ENCODE results near the gene NEIL1.

DNA sequence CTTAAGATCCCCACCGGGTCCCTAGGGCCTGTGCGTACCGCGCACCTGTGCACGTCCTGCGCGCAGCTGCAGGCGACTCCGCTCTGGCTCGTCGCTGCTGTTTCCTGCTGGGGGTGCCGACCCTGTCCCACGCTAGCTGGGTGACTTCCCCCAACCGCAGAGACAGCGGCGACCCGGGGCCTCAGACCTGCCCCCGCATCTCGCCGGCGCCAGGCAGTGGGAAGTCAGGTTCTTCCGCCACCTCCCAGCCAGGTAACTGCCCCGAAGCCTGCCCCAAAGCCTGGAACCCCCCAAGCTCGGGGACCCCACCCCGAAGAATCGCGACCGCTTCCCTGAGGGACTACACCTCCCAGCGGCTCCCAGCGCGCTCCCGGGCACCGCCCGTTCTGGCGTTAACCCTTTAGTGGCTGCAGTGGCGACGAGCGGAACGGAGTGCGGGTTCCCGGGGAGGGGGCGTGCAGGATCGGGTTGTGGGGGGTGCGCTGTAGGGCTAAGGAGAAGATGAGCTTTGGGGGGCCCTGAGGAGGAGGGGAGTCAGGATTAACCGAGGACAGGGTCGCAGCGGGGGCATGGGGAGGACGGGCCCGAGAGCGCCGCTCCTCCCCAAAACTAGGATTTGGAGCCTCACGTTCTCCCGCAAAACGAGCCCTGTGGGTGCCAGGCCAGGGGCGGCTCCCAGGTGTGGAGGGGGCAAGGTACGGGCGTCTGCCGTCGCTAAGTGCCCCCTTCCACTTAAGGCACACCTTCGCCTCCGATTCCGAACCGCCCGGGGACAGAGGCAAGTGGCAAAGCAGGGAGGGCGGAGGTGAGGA, 589 bp downstream of the NEIL1 start:
- TF ChIP-seq, protein P1, sequence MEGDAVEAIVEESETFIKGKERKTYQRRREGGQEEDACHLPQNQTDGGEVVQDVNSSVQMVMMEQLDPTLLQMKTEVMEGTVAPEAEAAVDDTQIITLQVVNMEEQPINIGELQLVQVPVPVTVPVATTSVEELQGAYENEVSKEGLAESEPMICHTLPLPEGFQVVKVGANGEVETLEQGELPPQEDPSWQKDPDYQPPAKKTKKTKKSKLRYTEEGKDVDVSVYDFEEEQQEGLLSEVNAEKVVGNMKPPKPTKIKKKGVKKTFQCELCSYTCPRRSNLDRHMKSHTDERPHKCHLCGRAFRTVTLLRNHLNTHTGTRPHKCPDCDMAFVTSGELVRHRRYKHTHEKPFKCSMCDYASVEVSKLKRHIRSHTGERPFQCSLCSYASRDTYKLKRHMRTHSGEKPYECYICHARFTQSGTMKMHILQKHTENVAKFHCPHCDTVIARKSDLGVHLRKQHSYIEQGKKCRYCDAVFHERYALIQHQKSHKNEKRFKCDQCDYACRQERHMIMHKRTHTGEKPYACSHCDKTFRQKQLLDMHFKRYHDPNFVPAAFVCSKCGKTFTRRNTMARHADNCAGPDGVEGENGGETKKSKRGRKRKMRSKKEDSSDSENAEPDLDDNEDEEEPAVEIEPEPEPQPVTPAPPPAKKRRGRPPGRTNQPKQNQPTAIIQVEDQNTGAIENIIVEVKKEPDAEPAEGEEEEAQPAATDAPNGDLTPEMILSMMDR (IDR thresholded peaks at IDR 0.05): no peak
- TF ChIP-seq PBX3 (IDR thresholded peaks at IDR 0.05) (no peak), JUN (IDR thresholded peaks at IDR 0.05) (no peak), USF2 (IDR thresholded peaks at IDR 0.05) (no peak), POLR2A (IDR thresholded peaks at IDR 0.05; ENCODE audit: low read length) (no peak)

Data from A549 (cell line).